ENCODE data around the gene TNFAIP8L2.

TNFAIP8L2 gene

GRCh38 chr1:151156515-151156819 is at the start of gene TNFAIP8L2:
Gene TNFAIP8L2, plus strand, starts transcription at chr1:151156649. Its CDS starts 2,049 bp downstream, at chr1:151158698.
- no peak for DNase-seq

DNA sequence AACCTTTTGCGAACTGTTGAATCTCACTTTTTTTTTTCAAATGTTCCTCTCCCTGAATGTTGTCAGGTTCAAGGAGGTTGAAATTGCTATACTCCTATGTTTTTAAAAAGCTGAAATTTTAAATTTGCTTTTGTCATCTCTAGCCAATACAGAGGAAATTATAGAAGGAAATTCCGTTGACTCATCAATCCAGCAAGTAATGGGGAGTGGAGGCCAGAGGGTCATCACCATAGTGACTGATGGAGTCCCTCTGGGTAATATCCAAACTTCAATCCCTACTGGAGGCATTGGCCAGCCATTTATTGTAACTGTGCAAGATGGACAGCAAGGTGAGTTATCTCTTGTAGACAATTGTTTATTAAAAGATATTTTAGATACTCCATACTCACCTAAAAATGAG is 49.6 kb upstream of the TNFAIP8L2 start:
- no peak for DNase-seq

- DNase-seq: no peak
Measured at GRCh38 chr1:151108331-151108730, 48.1 kb upstream of the TNFAIP8L2 start.

- DNase-seq: no peak
Measured at GRCh38 chr1:151113877-151114276, 42.6 kb upstream of the TNFAIP8L2 start.

DNA sequence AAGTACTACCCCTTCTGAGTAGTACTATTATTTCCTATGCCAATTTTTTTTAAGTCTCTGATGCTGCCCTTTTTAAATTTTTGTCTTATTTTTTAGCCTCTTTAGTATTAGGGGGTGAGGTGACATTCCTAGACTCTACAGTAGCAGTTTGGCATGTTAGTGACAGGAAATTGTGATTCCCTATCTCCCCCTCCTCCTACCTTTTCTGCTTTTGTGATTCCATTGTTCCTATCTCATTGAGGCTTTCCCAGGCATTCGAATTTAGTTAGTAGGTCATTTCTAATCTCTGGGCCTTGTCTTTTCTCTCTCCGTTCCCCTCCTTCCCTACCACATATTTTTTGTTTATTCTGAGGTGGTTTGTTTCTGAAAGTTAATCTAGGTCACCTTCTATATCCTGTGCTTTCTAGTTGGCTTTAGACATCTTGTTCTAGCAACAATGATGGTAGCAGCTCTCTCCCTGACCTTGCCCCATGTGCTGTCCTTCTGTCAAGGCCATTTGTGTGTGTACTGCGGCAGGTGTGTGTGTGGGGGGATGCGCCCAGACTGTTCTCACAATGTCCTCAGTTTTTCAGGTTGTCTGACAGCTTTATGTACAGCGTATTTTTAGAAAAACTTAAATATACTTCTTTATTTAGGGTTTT is 31.6 kb upstream of the TNFAIP8L2 start:
- DNase-seq: no peak

GRCh38 chr1:151128800-151129199 is 27.6 kb upstream of the TNFAIP8L2 start:
- no peak for DNase-seq

DNA sequence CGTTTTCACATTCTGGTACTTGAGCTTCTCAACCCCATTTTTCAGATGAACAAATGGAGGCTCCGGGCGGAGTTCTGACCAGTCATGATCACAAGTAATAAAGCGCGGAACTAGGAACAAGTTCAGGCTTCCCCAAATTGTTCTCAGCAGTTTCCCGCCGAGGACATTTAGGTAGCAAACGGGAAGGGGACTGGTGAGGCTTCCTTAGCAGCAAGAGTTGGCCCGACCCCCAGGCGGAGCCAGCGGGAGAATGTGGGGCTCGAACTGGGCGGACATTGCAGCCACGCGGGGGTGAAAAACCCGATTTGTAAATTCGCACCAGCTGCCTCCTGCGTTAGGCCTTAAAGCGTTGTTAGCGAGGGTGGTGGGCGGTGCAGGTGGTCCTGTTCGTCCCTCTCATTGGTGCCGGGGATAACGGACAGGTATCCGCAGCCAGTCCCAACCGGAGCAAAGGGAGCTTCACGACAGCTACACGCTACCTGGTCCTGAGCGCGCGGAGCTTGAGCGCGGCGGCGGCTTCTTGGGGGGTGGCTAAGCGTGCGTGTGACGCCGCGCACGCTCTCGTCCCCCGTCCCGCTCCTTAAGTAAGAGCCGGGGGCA is 25.4 kb upstream of the TNFAIP8L2 start:
- no peak for DNase-seq

- no peak for DNase-seq
Measured at GRCh38 chr1:151131701-151132334, 24.6 kb upstream of the TNFAIP8L2 start.

DNA sequence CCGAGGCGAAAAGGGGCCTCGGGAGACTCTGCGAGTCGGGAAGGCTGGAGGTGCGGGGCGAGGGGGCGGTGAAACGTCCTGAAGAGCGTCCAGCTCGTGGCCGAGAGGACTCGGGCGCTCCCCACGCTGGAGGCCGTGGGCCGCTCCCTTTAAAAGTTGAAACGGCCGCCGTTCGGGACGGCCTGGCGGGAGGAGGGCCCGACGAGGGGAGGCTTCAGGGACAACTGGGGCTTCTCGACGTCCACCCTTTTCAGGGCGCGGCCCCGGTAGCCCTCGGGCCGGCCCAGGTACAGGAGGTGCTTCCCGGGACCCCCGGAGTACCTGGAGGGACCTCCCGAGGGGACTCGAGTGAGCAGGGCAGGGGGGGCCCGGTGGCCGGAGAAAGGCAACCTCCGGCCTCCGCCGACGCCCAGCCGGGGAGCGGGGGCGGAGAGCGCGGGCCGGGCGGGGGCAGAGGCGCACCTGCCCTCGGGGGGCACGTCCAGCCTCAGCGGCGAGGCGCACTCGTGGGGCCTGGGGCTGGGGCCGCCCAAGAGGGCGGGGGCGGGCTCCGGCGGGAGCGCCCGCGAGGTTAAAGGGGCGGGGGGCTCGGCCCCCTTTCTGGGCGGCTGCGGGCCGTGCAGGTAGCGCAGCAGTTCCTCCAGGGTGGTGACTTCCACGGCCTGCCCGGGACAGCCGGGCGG is 24.0 kb upstream of the TNFAIP8L2 start:
- DNase-seq: no peak

- no peak for DNase-seq
Measured at GRCh38 chr1:151133018-151133806, 23.2 kb upstream of the TNFAIP8L2 start.

DNA sequence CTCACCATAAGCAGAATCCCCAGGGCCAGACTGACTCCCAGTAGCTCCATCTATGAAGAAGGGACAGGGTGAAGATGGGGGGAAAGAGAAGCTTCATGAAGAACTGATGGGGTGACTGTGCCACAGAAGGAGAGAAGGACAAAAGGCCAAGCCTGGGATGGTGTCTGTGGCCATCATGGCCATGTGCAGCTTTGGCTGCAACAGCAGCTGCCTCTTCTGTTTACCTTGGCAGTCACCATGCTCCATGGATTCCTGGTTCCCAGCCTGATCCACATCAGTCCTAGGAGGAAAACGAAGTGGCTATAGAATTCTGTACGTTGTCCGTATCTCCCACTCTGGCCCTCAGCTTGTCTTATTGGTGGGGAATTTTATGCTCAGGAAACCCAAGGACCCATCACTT is 22.1 kb upstream of the TNFAIP8L2 start:
- DNase-seq: no peak

DNA sequence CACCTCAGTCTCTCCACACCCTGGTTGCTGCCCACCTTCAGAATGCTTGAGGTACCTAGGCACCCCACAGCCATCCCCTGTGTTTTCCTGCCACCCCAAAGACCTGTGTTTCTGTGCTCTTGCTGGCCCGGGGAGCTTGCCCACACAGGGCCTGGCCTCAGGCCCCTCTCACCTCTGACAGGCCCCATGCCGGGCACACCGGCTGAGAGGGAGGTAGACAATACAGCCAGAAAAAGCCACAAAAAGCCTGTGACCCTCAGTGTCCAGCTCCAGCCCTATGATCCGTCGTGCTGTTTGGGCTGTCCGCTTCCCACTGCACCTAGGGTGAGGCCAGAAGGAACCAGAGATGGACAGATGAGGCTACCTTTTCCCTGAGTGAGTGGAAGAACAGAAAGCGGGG is 21.5 kb upstream of the TNFAIP8L2 start:
- DNase-seq: no peak

DNA sequence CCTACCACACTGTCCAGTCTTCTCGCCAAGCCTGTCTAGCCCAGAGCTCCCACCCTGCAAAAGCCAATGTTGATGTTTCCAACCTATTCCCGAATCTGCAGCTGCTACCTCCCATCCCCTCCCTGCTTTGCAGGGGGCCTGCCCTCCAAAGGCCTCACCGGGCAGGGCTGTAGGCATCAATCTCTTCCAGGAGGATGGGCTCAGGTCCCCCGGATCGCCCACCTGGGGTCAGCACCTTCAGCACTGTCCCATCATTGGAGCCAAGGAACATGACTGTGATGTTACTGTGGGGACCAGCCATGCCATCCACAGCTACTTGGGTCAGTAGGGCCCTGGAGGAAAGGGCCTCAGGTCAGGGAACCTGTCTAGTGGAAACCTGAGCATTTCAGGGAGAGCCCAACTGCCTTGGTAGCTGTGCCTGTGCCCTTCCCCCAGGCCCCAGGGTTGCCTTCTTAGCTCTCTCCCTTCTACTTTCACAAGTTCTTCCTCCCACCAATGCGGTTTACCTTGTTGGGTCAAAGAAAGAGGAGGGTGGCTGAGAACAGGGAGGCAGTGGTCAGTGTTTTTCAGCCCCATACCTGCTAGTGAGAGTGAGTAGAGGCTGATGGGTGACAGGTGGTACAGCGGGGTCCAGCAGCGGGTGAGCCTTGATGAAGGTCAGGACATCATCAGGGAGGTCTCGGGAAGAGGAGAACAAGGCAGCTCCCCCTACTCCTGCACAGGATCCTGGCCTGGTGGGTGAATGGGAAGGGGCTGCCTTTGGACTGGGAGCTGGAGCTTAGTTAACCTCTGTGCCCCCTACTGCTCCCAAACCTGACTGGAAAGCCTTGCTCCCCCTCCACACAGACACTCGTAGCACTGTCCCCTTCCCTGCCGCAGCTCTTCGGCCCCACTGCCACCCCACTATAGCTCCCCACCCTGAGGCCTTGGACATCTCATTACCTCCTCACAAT is 20.7 kb upstream of the TNFAIP8L2 start:
- no peak for DNase-seq

DNA sequence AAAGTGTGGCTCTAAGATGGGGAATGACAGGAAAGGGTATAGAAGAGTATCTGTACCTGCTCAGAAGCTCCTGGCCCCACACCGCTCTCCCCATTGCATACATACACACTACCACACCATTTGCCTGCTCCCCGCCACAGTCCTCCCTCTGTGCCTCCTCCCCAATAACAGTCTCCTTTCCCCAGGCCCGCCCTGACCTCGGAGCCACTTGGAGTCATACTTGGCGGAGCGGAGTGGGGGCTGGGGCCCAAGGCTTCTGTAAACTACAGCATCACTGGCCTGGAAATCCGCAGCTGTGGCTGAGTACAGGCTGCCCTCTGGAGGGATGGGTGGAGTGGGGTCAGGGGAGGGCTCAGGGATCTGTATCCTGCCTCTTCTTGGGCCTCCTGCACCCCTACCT is 18.7 kb upstream of the TNFAIP8L2 start:
- DNase-seq: no peak

GRCh38 chr1:151142411-151143056 is 13.9 kb upstream of the TNFAIP8L2 start:
- DNase-seq: no peak

DNA sequence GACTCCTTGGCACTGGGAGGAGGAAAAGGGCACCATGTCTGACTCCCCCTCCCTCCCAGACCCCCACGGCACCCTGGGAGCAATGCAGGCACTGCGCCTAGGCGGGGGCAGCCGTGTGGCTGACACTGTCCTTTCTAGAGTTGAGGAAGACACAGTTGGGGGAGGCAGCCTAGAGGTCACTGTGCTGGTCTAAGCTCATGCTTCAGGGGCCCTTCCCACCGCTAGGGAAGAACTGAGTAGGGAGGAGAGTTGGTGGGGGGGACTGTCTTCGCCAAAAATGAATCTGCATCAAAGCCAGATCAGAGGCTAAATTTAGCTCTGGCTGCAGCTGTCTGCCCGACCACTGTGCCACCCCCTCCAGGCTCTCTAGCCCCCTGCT is 13.4 kb upstream of the TNFAIP8L2 start:
- DNase-seq: no peak

DNA sequence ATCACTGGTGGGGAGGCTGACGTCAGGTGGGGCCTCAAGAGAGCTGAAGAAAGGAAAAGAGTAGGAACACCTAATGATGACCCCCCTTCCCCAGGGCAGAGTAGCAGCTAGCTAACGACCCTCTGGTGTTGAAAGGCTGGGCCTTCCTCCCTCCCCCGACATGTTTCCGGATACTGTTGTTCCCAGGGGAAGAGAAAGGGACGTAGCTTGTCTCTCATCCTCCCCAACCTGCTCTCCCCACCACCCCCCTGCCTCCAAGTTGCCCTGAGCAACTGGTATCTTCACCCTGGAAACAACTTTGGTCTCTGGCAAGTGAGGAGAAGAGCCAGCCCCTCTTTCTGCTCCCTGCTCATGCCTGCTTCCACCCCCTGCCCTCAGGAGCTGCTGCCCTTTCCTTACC is 12.5 kb upstream of the TNFAIP8L2 start:
- no peak for DNase-seq

DNA sequence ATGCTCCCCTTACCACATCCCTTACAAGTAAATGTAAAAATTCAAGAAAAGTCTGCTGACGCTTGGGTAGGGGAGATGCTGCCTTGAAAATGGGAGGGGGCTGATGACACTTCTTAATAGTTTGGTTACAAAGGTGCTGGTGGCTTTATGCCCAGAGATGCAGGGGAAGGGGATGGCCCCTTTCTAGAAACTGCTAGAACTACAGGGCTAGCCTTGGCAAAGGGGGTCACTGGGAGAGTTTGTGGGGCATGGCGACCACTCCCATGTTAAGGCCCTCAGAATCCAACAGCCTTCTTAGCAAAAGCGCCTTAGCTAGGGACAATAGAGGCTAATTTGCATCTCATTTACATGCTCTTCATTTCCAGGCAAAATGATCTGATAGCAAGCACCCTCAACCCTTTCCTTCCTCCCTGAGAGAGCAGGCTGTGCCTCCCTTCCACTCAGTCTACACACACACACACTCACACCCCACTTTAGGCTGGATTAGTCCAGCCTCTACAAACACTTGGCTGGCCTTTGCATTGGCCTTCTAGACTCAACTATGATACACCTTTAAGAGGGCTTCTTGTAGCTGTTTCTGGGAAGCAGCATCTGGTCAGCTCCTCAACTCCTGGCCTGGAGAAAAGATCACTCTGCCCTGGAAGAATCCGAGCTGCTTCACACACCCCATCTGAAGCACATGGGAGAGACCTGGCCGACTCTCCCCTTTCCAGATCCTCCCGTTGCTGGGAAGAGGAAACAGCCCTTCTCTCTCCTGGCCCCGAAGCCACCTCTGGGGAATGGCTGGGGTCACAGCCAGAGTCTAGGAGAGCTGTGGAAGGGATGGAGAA is 11.8 kb upstream of the TNFAIP8L2 start:
- DNase-seq: no peak

- DNase-seq: no peak
Measured at GRCh38 chr1:151145304-151146071, 11.0 kb upstream of the TNFAIP8L2 start.

DNA sequence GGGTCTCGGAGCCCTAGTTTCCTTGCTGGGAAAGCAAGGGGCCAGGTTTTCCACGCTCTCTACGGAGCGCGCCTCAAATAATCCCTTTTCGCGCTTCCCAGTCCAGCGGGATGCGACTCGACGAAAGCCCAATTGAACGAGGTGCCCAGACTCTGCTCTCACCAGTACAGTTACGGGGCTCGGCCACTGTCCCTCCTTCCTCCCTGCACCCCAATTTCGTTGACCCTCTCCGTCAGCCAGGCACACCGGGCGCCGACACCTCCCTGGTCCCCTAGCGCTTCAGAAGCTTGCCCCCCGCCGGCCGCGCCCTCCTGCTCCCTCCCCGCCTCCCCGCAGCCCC is 10.4 kb upstream of the TNFAIP8L2 start:
- no peak for DNase-seq
